Uterus (tissue), 2 donors: Measurements from ENCODE around the gene MIAT.

ENCODE experiments used
- POLR2A ChIP-seq, 2 donors: fragments of 450-650 bp; IDR thresholded peaks; one replicate each; pipeline ENCODE4 v1.6.1; 2016; ENCODE audit warnings: antibody characterized with exemption in 2 of 2, mild to moderate bottlenecking in 1 of 2, moderate library complexity in 1 of 2
- TF ChIP-seq, protein P1 (sequence below), 4 experiments: fragments of 200-600 bp in 2 of 4; fragments of 450-650 bp in 2 of 4; sonication (generic) in 2 of 4; IDR thresholded peaks; one replicate each; pipeline ENCODE4 v1.5.1; 2016 to 2019; ENCODE audit warnings: antibody characterized with exemption in 4 of 4, mild to moderate bottlenecking in 2 of 4, moderate library complexity in 1 of 4

DNA sequence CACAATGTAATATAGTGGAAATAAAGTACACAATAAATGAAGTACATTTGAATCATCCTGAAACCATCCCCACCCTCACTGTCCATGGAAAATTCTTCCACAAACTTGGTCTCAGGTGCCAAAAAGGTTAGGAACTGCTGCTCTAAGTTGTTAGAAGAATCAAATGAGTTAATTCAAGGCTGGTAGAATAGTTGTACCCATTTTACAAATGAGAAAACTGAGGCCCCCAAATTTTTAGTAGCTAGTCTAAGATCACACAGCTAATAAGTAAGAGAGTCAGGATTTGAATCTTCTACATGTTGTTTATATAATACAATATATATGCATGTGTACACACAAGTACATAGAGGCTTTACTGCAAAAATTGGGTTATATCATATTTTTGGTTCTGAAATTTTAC lies 43.1 kb downstream of the MIAT start:
- TF ChIP-seq, protein P1, sequence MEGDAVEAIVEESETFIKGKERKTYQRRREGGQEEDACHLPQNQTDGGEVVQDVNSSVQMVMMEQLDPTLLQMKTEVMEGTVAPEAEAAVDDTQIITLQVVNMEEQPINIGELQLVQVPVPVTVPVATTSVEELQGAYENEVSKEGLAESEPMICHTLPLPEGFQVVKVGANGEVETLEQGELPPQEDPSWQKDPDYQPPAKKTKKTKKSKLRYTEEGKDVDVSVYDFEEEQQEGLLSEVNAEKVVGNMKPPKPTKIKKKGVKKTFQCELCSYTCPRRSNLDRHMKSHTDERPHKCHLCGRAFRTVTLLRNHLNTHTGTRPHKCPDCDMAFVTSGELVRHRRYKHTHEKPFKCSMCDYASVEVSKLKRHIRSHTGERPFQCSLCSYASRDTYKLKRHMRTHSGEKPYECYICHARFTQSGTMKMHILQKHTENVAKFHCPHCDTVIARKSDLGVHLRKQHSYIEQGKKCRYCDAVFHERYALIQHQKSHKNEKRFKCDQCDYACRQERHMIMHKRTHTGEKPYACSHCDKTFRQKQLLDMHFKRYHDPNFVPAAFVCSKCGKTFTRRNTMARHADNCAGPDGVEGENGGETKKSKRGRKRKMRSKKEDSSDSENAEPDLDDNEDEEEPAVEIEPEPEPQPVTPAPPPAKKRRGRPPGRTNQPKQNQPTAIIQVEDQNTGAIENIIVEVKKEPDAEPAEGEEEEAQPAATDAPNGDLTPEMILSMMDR (IDR thresholded peaks at IDR 0.05) = no peak
- TF ChIP-seq POLR2A (IDR thresholded peaks at IDR 0.05) = no peak
